Stimulated activated CD8-positive, alpha-beta memory T cell treated with anti-CD3 and anti-CD28 coated beads, Interleukin-15, amount 100 ng/mL, for 4 hours (primary cell): ENCODE data around the gene HNRNPDL.
"Not testable (repeated sequence)": the region's sequence is repeated elsewhere in the genome, so short reads cannot be mapped to it uniquely, and the experiment has no call there.

Source experiments
- DNase-seq, 2 donors: peaks; one replicate each; pipeline ENCODE4 v3.0.0-alpha.2; 2020; ENCODE audit warnings: low read depth in 2 of 2

The HNRNPDL gene

DNA sequence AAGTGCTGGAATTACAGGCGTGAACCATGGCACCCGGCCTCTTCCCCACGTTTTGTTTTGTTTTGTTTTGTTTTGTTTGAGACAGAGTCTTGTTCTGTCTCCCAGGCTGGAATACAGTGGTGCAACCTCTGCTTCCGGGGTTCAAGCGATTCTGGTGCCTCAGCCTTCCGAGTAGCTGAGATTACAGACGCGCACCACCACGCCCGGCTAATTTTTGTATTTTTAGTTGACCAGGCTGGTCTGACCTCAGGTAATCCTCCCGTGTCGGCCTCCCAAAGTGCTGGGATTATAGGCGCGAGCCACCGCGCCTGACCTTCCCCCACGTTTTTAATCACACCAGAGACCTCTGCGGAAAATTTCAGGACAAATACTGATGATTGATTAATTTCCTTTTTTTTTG is 2.3 kb upstream of the HNRNPDL start:
- no peak for DNase-seq

DNA sequence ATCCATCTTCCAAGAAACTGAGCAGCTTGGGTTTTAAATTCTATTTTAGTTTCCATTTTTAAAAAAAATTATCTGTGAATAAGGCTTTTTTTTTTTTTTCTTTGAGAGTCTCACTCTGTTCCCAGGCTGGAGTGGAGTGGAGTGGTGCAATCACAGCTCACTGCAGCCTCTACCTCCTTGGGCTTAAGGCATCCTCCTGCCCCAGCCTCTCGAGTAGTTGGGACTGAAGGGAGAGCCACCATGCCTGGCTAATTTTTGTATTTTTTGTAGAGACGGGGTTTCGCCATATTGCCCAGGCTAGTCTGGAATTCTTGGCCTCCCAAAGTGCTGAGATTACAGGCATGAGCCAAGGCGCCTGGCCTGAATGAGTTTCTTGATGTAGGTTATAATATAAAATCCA is 1.6 kb upstream of the HNRNPDL start:
- DNase-seq = no peak

DNA sequence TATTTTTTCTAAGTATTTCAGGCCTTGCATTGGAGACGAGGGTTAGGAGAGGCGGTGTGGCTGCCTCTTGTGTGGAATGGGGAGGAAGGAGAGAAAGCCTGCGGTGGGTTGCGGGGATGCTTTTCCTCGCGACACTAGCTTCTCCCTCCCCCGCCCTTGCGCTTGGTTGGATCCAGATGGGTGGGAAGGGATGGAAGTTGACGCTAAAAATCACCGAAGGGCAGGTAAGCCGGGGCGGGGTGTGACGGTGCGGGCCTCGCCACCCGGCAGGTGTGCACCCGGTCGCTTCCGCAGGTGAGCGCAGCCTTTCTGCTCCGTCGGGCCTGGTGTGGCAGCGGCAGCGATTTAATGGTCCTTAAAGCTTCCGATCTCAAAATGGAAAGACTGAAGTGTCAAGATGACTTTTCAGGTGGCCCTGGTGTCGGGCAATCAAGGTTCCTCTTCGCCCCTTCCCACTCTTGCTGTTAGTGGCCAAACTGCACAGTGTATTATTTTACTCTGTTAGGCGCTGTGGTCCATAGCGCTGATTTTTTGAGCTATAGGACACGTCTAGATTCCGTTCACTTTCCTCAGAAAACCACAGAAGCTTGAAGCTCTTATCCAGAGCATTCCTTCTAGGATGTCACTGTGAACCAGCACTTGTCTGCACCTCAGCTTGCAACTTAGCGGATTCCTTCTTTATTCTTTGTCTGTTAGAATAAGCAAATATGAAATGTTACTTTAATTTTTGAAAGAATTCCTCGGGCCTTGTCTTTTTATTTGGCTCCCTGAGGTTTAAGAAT is 893 bp upstream of the HNRNPDL start:
- peak in 1 of 2 donors; percentile 11 for DNase-seq

DNA sequence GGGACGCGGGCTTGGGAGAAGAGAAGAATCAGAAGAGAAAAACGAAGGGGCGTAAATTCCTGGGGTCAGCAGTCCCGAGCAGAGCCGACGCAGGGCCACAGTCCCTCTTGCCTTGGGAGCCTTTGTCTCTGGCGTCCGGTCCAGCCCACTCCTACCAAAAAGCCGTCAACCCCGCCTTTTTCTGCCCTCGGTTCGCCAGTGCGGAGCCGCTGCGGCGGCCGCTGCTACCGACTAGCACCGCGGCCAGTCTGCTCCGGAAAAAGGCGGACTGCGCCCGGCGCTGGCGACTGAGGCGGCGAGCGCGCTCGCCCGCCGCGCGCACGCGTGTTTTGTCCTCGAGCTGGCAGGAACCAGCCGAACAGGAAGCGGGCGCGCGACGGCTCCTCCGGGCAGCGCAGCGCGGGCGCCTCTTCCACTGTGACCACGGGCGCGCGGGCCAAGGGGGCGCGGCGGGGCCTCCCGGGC is 502 bp downstream of the HNRNPDL start:
- DNase-seq = no peak

DNA sequence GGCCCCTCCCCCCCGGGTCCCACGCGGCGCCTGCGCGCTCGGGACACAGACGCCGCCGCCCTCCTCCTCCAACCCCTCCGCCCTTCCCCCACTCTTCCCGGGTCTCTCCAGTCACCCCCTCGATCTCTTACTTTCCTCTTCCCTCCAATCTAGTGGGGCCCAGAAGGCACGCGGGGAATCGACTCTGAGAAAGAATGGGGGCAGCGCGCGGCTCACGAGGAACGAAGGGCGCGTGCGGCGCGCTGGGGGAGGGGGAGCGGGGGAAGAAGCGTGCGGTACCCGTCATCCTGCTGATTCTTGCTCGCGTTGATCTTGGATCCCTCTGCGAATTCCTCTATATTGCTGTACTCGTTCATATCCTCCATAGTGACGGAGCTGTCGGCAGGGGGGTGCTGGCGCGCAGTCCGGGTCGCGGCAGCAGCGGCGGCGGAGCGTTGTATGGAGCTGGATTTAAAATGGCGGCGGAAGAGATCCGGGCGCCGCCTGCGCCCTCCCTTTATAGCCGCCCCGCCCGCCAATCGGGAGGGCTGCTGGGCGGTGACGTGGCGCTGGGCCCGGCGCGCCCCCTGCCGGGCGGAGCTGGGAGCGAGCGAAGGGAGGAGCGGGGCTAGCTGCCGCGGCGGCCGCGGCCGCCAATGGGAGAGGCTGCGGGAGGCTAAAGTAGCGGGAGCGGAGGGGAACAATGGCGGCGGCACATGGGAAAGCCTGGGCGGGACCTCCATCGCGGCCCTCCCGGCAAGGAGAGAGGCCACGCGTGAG is 1.1 kb downstream of the HNRNPDL start:
- DNase-seq = peak; percentile 81 to 93

DNA sequence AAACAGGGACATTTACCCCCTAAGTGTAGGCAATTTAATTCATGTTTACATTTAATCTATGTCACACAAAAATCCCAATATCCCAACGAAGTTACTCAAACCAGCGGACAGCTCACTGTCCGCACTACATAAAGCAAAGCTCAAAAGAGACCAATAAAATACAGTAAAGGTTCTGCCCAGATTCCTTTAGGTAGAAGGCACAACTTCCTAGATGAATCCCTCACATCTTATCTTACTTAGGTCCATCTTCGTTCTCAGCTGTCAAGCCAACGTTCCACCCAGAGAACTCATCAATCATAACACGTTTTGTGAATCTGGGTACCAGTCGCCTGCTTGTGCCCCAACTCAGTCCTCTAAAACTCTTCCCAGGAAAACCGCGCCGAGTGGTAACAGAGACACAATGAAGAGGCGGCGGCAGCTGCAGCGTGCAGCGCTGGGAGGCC is 1.7 kb downstream of the HNRNPDL start:
- DNase-seq = no peak

DNA sequence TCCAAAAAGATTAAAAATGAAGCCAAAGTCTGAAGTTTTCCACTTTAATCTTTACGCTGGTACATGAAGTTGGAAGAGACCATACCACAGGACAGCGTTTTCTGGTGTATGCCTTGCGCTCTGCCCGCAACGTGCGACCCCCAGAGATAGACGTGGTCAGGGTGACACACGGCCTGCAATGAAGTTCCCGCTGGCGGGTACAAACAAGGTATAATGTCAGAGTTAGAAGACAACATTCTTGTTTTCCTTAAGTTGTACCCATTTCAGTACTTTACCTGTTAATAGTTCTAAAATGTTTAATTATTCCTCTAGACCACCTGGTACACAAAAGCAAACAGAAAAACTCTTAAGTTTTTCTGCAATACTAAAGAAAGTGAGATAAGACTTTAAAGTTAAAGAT is 4.8 kb downstream of the HNRNPDL start:
- DNase-seq = no peak

DNA sequence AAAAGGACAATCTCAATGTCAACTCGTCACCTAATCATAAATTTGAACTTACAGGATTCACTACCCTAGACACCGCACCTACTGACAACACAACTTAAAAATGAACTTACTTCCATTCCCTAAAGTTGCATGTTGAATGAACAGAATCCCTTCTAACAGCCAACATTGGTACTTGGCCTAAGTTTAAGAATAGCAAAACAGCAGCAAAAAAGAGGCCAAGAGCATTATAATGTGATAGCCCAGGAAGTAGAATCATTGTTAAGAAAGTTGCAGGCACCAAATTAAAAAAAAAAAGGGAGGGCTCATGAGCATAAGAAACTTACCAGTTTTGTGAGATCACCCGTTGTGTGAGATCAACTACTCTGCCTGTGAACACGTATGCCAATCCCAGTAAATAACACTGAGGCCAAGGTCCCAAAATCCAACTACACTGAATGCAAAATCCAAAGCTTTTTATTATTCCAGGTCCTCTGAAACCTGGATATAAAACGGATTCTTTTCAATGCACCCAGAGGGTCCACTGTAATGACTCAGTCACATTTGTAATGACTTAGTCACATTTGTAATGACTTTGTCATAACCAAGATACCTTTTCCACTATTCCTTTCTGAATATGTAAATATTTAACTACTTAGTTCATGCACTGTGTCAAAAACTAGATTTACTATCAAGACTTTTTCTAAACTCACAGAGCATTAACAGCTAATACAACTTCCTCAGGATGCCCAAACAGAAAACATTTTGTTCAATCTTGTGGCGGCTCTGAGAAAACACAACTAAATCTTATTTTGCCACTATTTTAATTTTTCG is 6.8 kb downstream of the HNRNPDL start:
- no peak for DNase-seq

DNA sequence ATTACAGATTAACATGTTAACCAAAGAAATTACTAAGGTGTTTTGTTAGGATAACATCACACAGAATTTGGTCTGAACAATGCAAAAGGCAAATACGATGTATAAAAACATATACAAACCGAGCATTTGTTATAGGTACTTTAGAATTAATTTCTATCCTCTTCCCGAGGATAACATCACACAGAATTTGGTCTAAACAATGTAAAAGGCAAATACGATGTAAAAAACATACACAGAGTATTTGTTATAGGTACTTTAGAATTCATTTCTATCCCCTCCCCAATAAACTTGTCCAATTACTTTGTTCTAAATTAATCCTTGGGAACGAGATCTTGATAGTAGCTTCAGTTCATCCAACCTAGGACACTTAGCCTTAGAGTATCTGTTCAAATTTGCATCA is 7.6 kb downstream of the HNRNPDL start:
- DNase-seq = no peak

DNA sequence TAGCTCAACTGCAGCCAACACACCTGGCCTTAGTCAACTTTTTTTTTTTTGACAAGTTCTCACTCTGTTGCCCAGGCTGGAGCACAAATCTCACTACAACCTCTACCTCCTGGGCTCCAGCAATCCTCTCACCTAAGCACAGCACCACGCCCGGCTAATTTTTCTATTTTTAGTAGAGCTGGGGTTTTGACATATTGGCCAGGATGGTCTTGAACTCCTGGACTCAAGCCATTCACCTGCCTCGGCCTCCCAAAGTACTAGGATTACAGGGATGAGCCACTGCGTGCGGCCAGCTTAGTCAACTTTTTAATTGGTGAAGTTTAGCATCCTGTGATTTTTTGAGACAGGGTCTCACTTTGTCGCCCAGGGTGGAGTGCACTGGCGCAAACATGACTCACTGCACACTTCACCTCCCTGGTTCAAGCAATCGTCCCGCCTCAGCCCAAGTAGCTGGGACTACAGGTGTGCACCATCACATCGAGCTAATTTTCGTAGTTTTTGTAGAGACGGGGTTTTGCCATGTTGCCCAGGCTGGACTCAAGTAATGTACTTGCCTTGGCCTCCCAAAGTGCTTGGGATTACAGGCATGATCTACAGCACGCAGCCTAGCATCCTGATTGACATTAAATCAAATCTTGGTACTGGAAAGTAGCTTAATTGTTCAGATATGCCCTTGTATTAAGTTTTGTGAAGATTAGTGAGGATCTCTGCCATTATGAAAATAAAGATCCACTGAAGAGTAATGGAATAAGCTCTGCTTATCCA is 8.3 kb downstream of the HNRNPDL start:
- DNase-seq = no peak

DNA sequence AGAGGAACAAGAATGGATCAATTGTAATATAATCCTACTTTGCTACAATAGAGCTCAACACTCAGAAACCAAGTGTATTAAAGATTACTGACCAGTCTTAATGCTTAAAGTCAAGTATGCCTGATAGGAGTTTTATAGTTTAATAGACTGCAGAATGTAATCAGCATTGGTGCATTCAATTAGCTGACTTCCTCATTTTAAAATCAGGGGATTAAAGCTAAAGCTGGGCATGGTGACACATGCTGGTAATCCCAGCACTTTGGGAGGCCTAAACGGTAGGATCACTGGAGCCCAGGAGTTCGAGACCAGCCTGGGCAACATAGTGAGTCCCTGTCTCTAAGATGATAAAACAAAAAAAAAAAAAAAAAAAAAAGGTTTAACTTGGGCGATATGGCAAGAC is 10.8 kb downstream of the HNRNPDL start:
- no peak for DNase-seq

DNA sequence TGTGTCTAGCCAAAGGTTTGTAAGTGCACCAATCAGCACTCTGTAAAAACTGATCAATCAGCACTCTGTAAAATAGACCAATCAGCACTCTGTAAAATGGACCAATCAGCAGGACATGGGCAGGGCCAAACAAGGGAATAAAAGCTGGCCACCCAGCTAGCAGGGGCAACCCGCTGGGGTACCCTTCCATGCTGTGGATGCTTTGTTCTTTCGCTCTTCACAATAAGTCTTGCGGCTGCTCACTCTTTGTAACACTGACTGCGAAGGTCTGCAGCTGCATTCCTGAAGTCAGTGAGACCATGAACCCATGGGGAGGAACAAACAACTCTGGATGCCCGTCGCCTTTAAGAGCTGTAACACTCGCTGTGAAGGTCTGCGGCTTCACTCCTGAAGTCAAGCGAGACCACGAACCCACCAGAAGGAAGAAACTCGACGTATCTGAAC is 14.3 kb downstream of the HNRNPDL start:
- DNase-seq = no peak

DNA sequence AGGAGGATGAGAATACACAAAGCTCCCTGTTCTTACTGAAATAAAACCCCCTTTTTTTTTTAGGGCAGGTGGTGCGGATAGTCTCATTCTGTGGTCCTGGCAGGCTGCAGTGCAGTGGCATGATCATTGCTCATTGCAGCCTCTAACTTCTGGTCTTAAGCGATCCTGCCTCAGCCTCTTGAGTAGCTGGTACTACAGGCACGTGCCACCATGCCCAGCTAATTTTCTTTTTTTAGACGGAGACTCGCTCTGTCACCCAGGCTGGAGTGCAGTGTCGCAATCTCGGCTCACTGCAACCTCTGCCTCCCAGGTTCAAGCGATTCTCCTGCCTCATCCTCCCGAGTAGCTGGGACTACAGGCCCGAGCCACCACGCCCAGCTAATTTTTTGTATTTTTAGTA is 15.2 kb downstream of the HNRNPDL start:
- DNase-seq = not testable (repeated sequence)

DNA sequence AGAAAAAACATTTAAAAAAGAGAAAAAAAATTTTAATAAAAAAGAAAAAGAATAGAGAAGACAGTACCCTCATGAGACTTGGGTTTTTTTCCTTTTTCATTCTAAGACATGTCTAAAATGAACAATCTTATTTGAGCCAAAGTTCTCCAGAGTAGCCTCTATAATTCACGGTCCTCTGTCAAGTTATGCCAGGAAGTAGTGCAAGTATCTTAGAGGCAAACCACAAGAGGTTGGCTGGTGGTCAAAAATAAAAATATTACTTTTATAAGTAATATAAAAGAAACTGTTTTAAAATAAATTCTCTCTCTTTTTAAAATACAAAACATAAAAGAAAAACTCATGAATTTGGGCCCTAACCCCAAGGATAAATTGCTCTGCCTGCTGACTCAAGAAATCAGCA is 26.5 kb downstream of the HNRNPDL start:
- DNase-seq = no peak

DNA sequence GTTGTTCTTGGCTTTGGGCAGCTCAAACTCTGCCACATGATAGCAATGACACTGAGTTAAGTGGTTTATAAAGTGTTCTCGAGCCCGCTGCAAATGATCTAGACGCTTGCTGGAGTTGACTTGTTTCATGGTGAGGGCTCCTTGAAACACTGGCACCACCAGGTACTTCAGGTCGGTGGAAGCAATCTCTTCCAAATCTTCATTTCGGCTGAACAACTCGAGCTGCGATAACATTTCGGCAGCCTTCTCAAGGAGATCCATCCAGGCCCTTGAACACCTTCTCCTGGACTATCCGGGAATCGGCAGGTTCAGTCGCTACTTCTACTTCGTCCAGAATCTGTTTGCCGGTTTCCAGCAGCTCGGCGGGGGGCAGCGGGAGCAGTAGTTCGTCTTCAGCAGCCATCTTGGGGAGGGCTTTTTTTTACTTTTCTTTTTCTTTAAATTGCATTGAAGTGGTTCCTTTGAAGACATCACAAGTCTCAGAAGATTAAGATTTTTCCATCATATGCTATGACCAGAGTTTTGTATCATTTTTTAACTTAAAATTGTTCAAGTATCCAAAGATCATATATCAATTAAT is 28.0 kb downstream of the HNRNPDL start:
- DNase-seq = no peak

DNA sequence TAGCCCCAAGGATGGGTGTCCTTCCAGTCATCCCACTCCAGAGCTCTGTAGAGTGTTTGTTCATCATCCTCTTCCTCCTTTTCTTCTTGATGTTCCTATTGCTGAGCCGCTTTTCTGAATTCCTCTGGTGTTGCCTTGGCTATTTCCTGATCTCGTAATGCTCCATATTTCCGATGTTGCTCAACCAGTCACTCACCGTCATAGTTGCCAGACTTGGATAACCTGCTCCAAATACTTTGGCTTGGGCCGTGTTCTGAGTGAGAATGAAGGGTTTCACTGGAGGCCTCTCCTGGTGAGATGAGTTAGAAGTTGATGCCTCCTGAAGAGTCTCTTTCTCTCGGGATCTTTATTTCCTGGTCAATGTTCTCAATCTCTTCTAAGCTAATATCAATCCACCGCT is 28.7 kb downstream of the HNRNPDL start:
- DNase-seq = no peak

DNA sequence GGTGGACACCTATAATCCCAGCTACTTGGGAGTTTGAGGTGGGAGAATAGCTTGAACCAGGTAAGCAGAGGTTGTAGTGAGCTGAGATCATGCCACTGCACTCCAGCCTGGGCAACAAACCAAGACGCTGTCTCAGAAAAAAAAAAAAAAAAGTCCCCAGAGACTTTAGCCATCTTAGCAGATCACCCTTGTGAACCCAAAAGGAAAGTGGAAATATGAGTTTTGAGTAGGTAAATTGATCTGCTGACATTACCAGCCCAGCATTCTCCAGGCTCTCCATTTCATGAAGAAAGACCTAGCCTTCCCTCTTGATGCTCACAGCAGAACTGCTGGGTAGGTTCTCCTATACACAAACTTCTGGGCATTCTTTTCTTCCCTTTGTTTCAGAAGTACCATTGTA is 32.0 kb downstream of the HNRNPDL start:
- DNase-seq = no peak

DNA sequence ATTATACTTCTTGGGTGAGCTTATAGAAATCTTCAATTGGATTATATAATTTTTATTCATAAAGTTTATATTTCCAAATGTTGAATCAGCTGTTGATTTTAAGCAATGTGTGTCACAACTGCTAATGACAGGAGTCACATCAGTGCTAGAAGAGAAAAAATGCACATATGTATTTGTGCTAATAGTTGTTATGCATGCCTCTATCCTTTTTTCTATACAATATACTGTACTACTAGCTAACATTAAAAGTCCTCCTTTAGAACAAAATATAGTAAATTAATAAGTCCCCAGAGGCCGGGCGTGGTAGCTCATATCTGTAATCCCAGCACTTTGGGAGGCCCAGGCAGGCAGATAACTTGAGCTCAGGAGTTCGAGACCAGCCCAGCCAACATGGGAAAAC is 32.7 kb downstream of the HNRNPDL start:
- DNase-seq = no peak

DNA sequence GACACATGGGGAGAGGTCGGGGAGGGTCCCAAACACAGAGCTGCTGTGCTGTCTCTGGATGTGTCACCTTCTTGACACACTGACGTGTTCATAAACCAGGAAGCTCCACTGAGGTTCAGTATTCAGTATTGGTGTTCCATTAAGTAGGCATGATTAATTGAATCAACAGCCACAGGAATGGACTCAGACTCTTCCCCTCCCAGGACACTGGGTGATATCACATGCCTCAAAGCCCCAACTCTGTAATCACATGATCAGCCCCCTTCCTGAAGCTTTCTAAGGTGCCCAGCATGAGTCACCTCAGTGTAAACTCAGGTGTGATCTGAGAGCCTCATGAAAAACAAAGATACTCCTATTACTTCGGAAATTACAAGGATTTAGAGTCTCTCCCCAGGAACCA is 35.4 kb downstream of the HNRNPDL start:
- DNase-seq = no peak

DNA sequence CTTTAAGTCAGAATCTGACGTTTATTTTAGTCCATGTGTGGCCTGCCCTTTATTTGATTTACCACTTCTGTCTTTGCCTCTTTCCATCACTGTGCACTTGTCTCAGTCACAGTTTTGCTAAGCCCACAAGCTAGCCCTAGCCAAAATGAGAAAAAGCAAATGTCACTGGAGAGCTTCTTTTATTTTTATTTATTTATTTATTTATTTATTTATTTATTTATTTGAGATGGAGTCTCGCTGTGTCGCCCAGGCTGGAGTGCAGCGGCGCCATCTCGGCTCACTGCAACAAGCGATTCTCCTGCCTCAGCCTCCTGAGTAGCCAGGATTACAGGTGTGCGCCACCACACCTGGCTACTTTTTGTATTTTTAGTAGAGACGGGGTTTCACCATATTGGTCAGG is 40.2 kb downstream of the HNRNPDL start:
- not testable (repeated sequence) for DNase-seq

DNA sequence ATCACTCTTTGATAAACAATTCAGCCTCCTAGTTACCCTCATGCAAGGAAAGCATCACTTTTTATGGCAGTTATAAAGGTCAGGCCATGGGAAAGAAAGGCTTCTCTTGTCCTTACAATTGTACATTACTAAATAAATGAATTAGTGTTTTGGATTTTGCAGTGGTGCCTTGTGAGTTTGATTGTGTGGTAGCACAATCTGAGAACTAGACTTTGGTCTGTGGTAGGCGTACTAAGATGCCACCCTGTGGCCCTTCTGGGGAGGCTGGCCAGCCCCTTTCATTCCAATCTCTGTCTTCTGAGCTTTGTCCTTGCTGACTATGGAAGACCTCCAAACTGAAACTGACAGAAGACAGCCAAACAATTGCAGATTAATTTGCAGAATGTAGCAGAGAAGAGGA is 41.9 kb downstream of the HNRNPDL start:
- no peak for DNase-seq
